HepG2 (cell line): ENCODE results near the gene ZNF491. TPM values are rescaled to one million over a fixed set of nuclear protein-coding genes. Genes with fewer than 3 reads are reported as not detected.

Source experiments
- ARID2 ChIP-seq: sonication (generic); formaldehyde crosslinking; IDR thresholded peaks from 2 replicates; pipeline ENCODE4 v1.8.1; 2022; ENCODE audit warnings: mild to moderate bottlenecking, missing genetic modification reagents, borderline replicate concordance
- ATF7 ChIP-seq, 2 experiments: fragments of 450-650 bp in 1 of 2; sonication (generic) in 1 of 2; formaldehyde crosslinking in 1 of 2; IDR thresholded peaks; 2 replicates each; pipeline versions ENCODE4 v1.4.0 to v1.6.1; 2016 to 2020; ENCODE audit warnings: antibody characterized with exemption in 1 of 2, mild to moderate bottlenecking in 1 of 2, missing genetic modification reagents in 1 of 2
- CREB1 ChIP-seq, 2 experiments: fragments of 450-650 bp in 1 of 2; IDR thresholded peaks; 2 replicates each; pipeline ENCODE4 v1.6.1; 2016 to 2017; ENCODE audit warnings: control low read depth in 1 of 2, mild to moderate bottlenecking in 1 of 2, missing compliant biosample characterization in 1 of 2, missing genetic modification characterization in 1 of 2
- CREM ChIP-seq, 2 experiments: sonication (generic) in 1 of 2; formaldehyde crosslinking in 1 of 2; IDR thresholded peaks; 2 replicates each; pipeline versions ENCODE4 v1.4.0 to v1.6.1; 2016 to 2020; ENCODE audit warnings: antibody characterized with exemption in 1 of 2, mild to moderate bottlenecking in 1 of 2, missing genetic modification reagents in 1 of 2
- DNMT1 ChIP-seq: sonication (generic); formaldehyde crosslinking; IDR thresholded peaks from 2 replicates; pipeline ENCODE4 v1.5.1; 2020; ENCODE audit warnings: mild to moderate bottlenecking, missing genetic modification reagents
- FOXA1 ChIP-seq, 2 experiments: fragments of 450-650 bp in 1 of 2; sonication (generic) in 1 of 2; formaldehyde crosslinking in 1 of 2; IDR thresholded peaks; 2 replicates each; pipeline versions ENCODE4 v1.4.0 to v1.6.1; 2016 to 2020; ENCODE audit warnings: missing genetic modification reagents in 1 of 2
- FOXO1 ChIP-seq: sonication (generic); formaldehyde crosslinking; IDR thresholded peaks from 2 replicates; pipeline ENCODE4 v1.4.0; 2020; ENCODE audit warnings: missing genetic modification reagents
- GATAD2A ChIP-seq: IDR thresholded peaks from 2 replicates; pipeline ENCODE4 v1.6.1; 2016
- HMGA1 ChIP-seq: sonication (generic); formaldehyde crosslinking; conservative IDR thresholded peaks from 2 replicates; pipeline ENCODE4 v1.4.0; 2020; ENCODE audit warnings: missing genetic modification reagents
- JARID2 ChIP-seq: sonication (generic); formaldehyde crosslinking; IDR thresholded peaks from 2 replicates; pipeline ENCODE4 v1.8.1; 2023; ENCODE audit warnings: missing genetic modification reagents, inconsistent platforms; ENCODE audit not compliant: insufficient replicate concordance
- KLF9 ChIP-seq: IDR thresholded peaks from 2 replicates; pipeline ENCODE4 v1.6.1; 2016; ENCODE audit warnings: low read depth
- MAF1 ChIP-seq: sonication (generic); formaldehyde crosslinking; IDR thresholded peaks from 2 replicates; pipeline ENCODE4 v1.5.0; 2020; ENCODE audit warnings: missing genetic modification reagents, borderline replicate concordance
- POLR2A ChIP-seq, 2 experiments: IDR thresholded peaks; 2 replicates each; pipeline ENCODE4 v1.6.1; 2011; ENCODE audit warnings: low read depth in 2 of 2, low read length in 2 of 2, mild to moderate bottlenecking in 1 of 2, moderate library complexity in 1 of 2; ENCODE audit not compliant: insufficient read depth in 1 of 2
- SALL1 ChIP-seq: sonication (generic); formaldehyde crosslinking; IDR thresholded peaks from 2 replicates; pipeline ENCODE4 v1.8.0; 2022; ENCODE audit warnings: mild to moderate bottlenecking, missing genetic modification reagents
- SAP130 ChIP-seq: IDR thresholded peaks from 2 replicates; pipeline ENCODE4 v1.6.1; 2016; ENCODE audit warnings: low read depth
- TCF7L2 ChIP-seq: IDR thresholded peaks from 2 replicates; pipeline ENCODE4 v1.6.1; 2011; ENCODE audit warnings: mild to moderate bottlenecking, low read depth, low read length, moderate library complexity
- XRCC5 ChIP-seq: fragments of 200-400 bp; formaldehyde crosslinking; optimal IDR thresholded peaks from 2 replicates; pipeline ENCODE3; 2017; ENCODE audit warnings: mild to moderate bottlenecking, low read length
- ZC3H13 ChIP-seq: sonication (generic); formaldehyde crosslinking; IDR thresholded peaks from 2 replicates; pipeline ENCODE4 v1.8.1; 2023; ENCODE audit warnings: mild to moderate bottlenecking, missing genetic modification reagents, moderate library complexity
- ZFP1 ChIP-seq: IDR thresholded peaks from 2 replicates; pipeline ENCODE4 v1.6.1; 2016
- ZNF232 ChIP-seq: sonication (generic); formaldehyde crosslinking; IDR thresholded peaks from 2 replicates; pipeline ENCODE4 v1.4.0; 2020; ENCODE audit warnings: missing genetic modification reagents, borderline replicate concordance
- ZNF235 ChIP-seq: sonication (generic); formaldehyde crosslinking; IDR thresholded peaks from 2 replicates; pipeline ENCODE4 v1.8.1; 2023; ENCODE audit warnings: mild to moderate bottlenecking, missing genetic modification reagents, borderline replicate concordance
- ZNF543 ChIP-seq: sonication (generic); formaldehyde crosslinking; IDR thresholded peaks from 2 replicates; pipeline ENCODE4 v1.4.0; 2020; ENCODE audit warnings: mild to moderate bottlenecking, missing genetic modification reagents
- ZNF577 ChIP-seq: sonication (generic); formaldehyde crosslinking; IDR thresholded peaks from 2 replicates; pipeline ENCODE4 v1.4.0; 2020; ENCODE audit warnings: mild to moderate bottlenecking, low read depth, missing genetic modification reagents, borderline replicate concordance
- ZSCAN25 ChIP-seq: sonication (generic); formaldehyde crosslinking; IDR thresholded peaks from 2 replicates; pipeline ENCODE4 v1.8.0; 2022; ENCODE audit warnings: mild to moderate bottlenecking, missing genetic modification reagents
- polyA plus RNA-seq, 8 experiments: library from polyadenylated mRNA; depleted of rRNA in 3 of 8; stranded (reverse) in 7 of 8; unstranded in 1 of 8; fragments of >200 nt; fragmentation: Illumina TruSeq in 4 of 8; extraction: Trizol in 4 of 8; gene quantifications; 2 replicates each; pipeline versions ENCODE4 v1.2.1 to v1.2.3, GENCODE V29; 2011 to 2016; ENCODE audit warnings: low read depth in 4 of 8, missing spikeins in 1 of 8, mixed read lengths in 1 of 8; ENCODE audit not compliant: insufficient read depth in 1 of 8
- total RNA-seq, 5 experiments: library from RNA; depleted of rRNA; stranded (reverse); fragments of >200 nt; fragmentation: Illumina TruSeq; extraction: Trizol; gene quantifications; 2 replicates each; pipeline ENCODE4 v1.2.3, GENCODE V29; 2016; ENCODE audit warnings: low read depth in 1 of 5
- TF ChIP-seq, protein P1 (sequence below): sonication (generic); formaldehyde crosslinking; IDR thresholded peaks from 2 replicates; pipeline ENCODE4 v1.5.1; 2020; ENCODE audit warnings: missing genetic modification reagents, mild to moderate bottlenecking, borderline replicate concordance
- TF ChIP-seq, protein P2 (sequence below): sonication (generic); formaldehyde crosslinking; IDR thresholded peaks from 2 replicates; pipeline ENCODE4; 2020; ENCODE audit warnings: missing genetic modification reagents, mild to moderate bottlenecking, borderline replicate concordance

Gene ZNF491
- total and polyA plus RNA-seq, 2 of the 13 experiments (the other 11 are each of a cell fraction or from before 2014, with no cell fraction given): 0.57 to 2.2 TPM

DNA sequence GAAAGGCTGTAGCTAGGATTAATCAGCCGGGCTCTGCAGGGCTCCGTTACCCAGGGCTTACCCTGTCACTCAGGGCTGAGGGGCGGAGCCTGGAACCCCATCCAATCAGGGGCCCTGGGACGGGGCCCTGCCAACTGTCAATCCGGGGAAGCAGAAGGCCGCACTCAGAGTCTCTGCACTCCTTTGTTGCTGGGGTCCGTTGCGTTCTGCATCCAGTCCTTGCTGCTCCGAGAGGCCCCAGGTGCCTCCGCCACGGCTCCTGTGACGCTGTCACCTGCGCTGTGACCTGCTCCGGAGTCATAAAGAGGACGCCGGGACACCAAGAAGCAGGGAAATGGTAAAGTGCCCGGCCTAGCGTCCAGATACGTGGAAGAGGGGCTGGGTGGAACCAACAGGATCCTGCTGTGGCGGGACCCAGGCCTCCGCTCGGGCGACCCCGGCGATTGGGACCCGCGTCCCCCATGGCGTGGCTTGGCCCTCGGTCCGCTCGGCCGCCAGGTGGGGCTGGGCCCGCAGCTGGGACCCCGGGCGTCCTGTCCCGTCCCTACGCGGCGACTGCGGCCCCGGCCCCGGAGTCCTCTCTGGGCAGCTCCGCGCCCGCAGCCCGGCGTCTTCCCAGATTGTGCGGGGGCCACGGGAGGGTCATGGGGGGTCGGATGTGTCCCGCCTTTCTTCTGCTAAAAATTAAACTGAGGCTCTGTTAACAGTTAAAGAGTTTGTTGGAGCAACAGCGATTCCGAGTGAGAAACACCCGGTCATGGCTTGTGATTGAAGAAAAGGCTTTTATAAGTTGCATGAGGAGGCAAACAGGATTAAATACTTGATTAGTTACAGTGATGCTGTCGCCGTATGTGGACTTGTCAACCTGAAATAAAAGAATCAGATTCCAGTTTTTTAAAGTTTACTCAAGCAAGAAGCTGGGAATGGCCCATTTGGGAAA lies at the start of gene ZNF491 (continued):
- peak; percentile 89 for TF ChIP-seq SAP130 (CRISPR knock-in tag)
- no peak for TF ChIP-seq TCF7L2
- TF ChIP-seq ARID2 (CRISPR knock-in tag): peak; percentile 60; the same call in 1 of the 2 replicates
- TF ChIP-seq ZNF232 (CRISPR knock-in tag): no peak
- TF ChIP-seq, protein P1, sequence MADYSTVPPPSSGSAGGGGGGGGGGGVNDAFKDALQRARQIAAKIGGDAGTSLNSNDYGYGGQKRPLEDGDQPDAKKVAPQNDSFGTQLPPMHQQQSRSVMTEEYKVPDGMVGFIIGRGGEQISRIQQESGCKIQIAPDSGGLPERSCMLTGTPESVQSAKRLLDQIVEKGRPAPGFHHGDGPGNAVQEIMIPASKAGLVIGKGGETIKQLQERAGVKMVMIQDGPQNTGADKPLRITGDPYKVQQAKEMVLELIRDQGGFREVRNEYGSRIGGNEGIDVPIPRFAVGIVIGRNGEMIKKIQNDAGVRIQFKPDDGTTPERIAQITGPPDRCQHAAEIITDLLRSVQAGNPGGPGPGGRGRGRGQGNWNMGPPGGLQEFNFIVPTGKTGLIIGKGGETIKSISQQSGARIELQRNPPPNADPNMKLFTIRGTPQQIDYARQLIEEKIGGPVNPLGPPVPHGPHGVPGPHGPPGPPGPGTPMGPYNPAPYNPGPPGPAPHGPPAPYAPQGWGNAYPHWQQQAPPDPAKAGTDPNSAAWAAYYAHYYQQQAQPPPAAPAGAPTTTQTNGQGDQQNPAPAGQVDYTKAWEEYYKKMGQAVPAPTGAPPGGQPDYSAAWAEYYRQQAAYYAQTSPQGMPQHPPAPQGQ (CRISPR knock-in tag): no peak
- peak; percentile 47; the same call in 1 of the 2 replicates for TF ChIP-seq SALL1
- TF ChIP-seq ZNF543 (CRISPR knock-in tag): peak; percentile 46; the same call in 1 of the 2 replicates
- TF ChIP-seq ZNF235 (CRISPR knock-in tag): no peak
- peak; percentile 63 for TF ChIP-seq XRCC5
- no peak for TF ChIP-seq ZFP1 (CRISPR knock-in tag)
- no peak for TF ChIP-seq HMGA1 (CRISPR knock-in tag)
- no peak for TF ChIP-seq CREM (IDR thresholded peaks at IDR 0.05)
- no peak for TF ChIP-seq CREM (CRISPR knock-in tag; IDR thresholded peaks at IDR 0.05)
- 0 out of 2 replicates have a peak, but pooled peaks have one; percentile 28 for TF ChIP-seq ZSCAN25
- TF ChIP-seq MAF1 (CRISPR knock-in tag): no peak
- TF ChIP-seq KLF9 (CRISPR knock-in tag): no peak
- no peak for TF ChIP-seq ATF7 (IDR thresholded peaks at IDR 0.05)
- TF ChIP-seq ATF7 (CRISPR knock-in tag; IDR thresholded peaks at IDR 0.05): no peak
- TF ChIP-seq FOXA1 (IDR thresholded peaks at IDR 0.05): no peak
- no peak for TF ChIP-seq FOXA1 (CRISPR knock-in tag; IDR thresholded peaks at IDR 0.05)
- TF ChIP-seq GATAD2A: peak; percentile 45; the same call in 1 of the 2 replicates
- TF ChIP-seq DNMT1 (CRISPR knock-in tag): 0 out of 2 replicates have a peak, but pooled peaks have one; percentile 14
- 0 out of 2 replicates have a peak, but pooled peaks have one; percentile 22 for TF ChIP-seq FOXO1
- no peak for TF ChIP-seq ZNF577 (CRISPR knock-in tag)
- TF ChIP-seq ZC3H13 (CRISPR knock-in tag): no peak
- no peak; the same call in 1 of the 2 replicates for TF ChIP-seq CREB1 (IDR thresholded peaks at IDR 0.05)
- 0 out of 2 replicates have a peak, but pooled peaks have one; percentile 16 for TF ChIP-seq CREB1 (CRISPR knock-in tag; IDR thresholded peaks at IDR 0.05)
- TF ChIP-seq, protein P2, sequence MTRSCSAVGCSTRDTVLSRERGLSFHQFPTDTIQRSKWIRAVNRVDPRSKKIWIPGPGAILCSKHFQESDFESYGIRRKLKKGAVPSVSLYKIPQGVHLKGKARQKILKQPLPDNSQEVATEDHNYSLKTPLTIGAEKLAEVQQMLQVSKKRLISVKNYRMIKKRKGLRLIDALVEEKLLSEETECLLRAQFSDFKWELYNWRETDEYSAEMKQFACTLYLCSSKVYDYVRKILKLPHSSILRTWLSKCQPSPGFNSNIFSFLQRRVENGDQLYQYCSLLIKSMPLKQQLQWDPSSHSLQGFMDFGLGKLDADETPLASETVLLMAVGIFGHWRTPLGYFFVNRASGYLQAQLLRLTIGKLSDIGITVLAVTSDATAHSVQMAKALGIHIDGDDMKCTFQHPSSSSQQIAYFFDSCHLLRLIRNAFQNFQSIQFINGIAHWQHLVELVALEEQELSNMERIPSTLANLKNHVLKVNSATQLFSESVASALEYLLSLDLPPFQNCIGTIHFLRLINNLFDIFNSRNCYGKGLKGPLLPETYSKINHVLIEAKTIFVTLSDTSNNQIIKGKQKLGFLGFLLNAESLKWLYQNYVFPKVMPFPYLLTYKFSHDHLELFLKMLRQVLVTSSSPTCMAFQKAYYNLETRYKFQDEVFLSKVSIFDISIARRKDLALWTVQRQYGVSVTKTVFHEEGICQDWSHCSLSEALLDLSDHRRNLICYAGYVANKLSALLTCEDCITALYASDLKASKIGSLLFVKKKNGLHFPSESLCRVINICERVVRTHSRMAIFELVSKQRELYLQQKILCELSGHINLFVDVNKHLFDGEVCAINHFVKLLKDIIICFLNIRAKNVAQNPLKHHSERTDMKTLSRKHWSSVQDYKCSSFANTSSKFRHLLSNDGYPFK: no peak
- peak; percentile 79 to 88 for TF ChIP-seq POLR2A (IDR thresholded peaks at IDR 0.05; ENCODE audit: insufficient read depth in 1 of 2, low read depth in 2 of 2, low read length in 2 of 2)
- peak; percentile 42 for TF ChIP-seq JARID2 (CRISPR knock-in tag)
